Central memory CD8-positive, alpha-beta T cell (primary cell): Measurements from ENCODE around the gene CCNT1.
"Not testable (repeated sequence)": the region's sequence is repeated elsewhere in the genome, so short reads cannot be mapped to it uniquely, and the experiment has no call there.

Source experiments
- ATAC-seq: fragments of 150-1000 bp; cut with Tn5 transposase; replicated peaks from 2 replicates; pipeline ENCODE4 v1.10.0; 2022; ENCODE audit warnings: mild to moderate bottlenecking, moderate FRiP score, moderate number of reproducible peaks; ENCODE audit not compliant: poor library complexity, severe bottlenecking; ENCODE audit errors: extremely low read depth
- DNase-seq, 2 donors: peaks; one replicate each; pipeline ENCODE4 v3.0.0; 2021; ENCODE audit warnings: low spot score in 2 of 2
- H3K27ac Mint-ChIP-seq: one replicate; pipeline ENCODE4 v1.8.0; 2022; ENCODE audit warnings: low read depth, mild to moderate bottlenecking, moderate library complexity, mixed read lengths
- H3K27me3 Mint-ChIP-seq: one replicate; pipeline ENCODE4 v1.8.0; 2022; ENCODE audit warnings: mixed read lengths
- H3K36me3 Mint-ChIP-seq: one replicate; pipeline ENCODE4 v1.8.0; 2022; ENCODE audit warnings: mild to moderate bottlenecking, moderate library complexity, mixed read lengths; ENCODE audit not compliant: insufficient read depth
- H3K4me1 Mint-ChIP-seq: one replicate; pipeline ENCODE4 v1.8.0; 2022; ENCODE audit warnings: mixed read lengths
- H3K4me3 Mint-ChIP-seq: one replicate; pipeline ENCODE4 v1.8.0; 2022; ENCODE audit warnings: mild to moderate bottlenecking, moderate library complexity, mixed read lengths
- H3K9me3 Mint-ChIP-seq: one replicate; pipeline ENCODE4 v1.8.0; 2022; ENCODE audit warnings: mixed read lengths

Gene CCNT1

GRCh38 chr12:48720171-48720570 is 3.7 kb upstream of the CCNT1 start:
- H3K27ac Mint-ChIP-seq, DNase-seq, H3K27me3 Mint-ChIP-seq, H3K4me3 Mint-ChIP-seq, ATAC-seq: not testable (repeated sequence)
- Mint-ChIP-seq H3K36me3 (peaks cover 18% of the 10 kb centered on the region), H3K9me3 (peaks cover 12% of the 10 kb centered on the region), H3K4me1 (peaks cover 19% of the 10 kb centered on the region)

GRCh38 chr12:48719002-48719401 is 2.5 kb upstream of the CCNT1 start:
- Mint-ChIP-seq H3K4me1 (peaks cover 29% of the 10 kb centered on the region), H3K4me3 (peak overlapping the region; percentile 13), H3K9me3 (peaks cover 12% of the 10 kb centered on the region), H3K36me3 (peaks cover 24% of the 10 kb centered on the region)
- not testable (repeated sequence) for H3K27ac Mint-ChIP-seq, H3K27me3 Mint-ChIP-seq, DNase-seq, ATAC-seq

- H3K9me3 Mint-ChIP-seq = peaks cover 12% of the 10 kb centered on the region
- ATAC-seq (no peak), DNase-seq (no peak)
- H3K4me3 Mint-ChIP-seq = peak overlapping the region; percentile 89
- peaks cover 33% of the 10 kb centered on the region for H3K36me3 Mint-ChIP-seq
- peak overlapping the region; percentile 97 for H3K27ac Mint-ChIP-seq
- no peaks in the 10 kb centered on the region for H3K27me3 Mint-ChIP-seq
- peaks cover 39% of the 10 kb centered on the region for H3K4me1 Mint-ChIP-seq
Observed at GRCh38 chr12:48717252-48717695, 767 bp upstream of the CCNT1 start.

GRCh38 chr12:48716168-48716492 is 377 bp downstream of the CCNT1 start:
- peak overlapping the region; percentile 97 for H3K27ac Mint-ChIP-seq
- peaks cover 40% of the 10 kb centered on the region for H3K36me3 Mint-ChIP-seq
- H3K4me1 Mint-ChIP-seq = peaks cover 39% of the 10 kb centered on the region
- DNase-seq (peak in 1 of 2 donors; percentile 13), ATAC-seq (peak; percentile 7)
- peaks cover 12% of the 10 kb centered on the region for H3K9me3 Mint-ChIP-seq
- peak overlapping the region; percentile 89 for H3K4me3 Mint-ChIP-seq
- H3K27me3 Mint-ChIP-seq = no peaks in the 10 kb centered on the region

GRCh38 chr12:48712209-48712608 is 4.3 kb downstream of the CCNT1 start:
- no peaks in the 10 kb centered on the region for H3K9me3 Mint-ChIP-seq
- no peak for ATAC-seq
- peaks cover 56% of the 10 kb centered on the region for H3K36me3 Mint-ChIP-seq
- no peak overlapping the region for H3K27ac Mint-ChIP-seq
- DNase-seq = no peak
- H3K27me3 Mint-ChIP-seq = no peaks in the 10 kb centered on the region
- H3K4me3 Mint-ChIP-seq = no peak overlapping the region
- H3K4me1 Mint-ChIP-seq = peaks cover 62% of the 10 kb centered on the region

- not testable (repeated sequence) for ATAC-seq, H3K27me3 Mint-ChIP-seq, H3K4me3 Mint-ChIP-seq, DNase-seq, H3K27ac Mint-ChIP-seq, H3K9me3 Mint-ChIP-seq, H3K4me1 Mint-ChIP-seq
- peaks cover 77% of the 10 kb centered on the region for H3K36me3 Mint-ChIP-seq
Observed at GRCh38 chr12:48698822-48699221, 17.7 kb downstream of the CCNT1 start.

GRCh38 chr12:48696626-48697025 is 19.9 kb downstream of the CCNT1 start:
- Mint-ChIP-seq H3K27me3 (no peaks in the 10 kb centered on the region), H3K9me3 (no peaks in the 10 kb centered on the region), H3K36me3 (peaks cover 80% of the 10 kb centered on the region), H3K4me1 (peaks cover 16% of the 10 kb centered on the region), H3K4me3 (no peak overlapping the region), H3K27ac (no peak overlapping the region)
- no peak for ATAC-seq
- DNase-seq = no peak

GRCh38 chr12:48695859-48696258 is 20.6 kb downstream of the CCNT1 start:
- no peak overlapping the region for H3K27ac Mint-ChIP-seq
- no peak for DNase-seq
- peaks cover 85% of the 10 kb centered on the region for H3K36me3 Mint-ChIP-seq
- no peaks in the 10 kb centered on the region for H3K27me3 Mint-ChIP-seq
- no peak for ATAC-seq
- H3K4me3 Mint-ChIP-seq = no peak overlapping the region
- H3K4me1 Mint-ChIP-seq = peaks cover 24% of the 10 kb centered on the region
- no peaks in the 10 kb centered on the region for H3K9me3 Mint-ChIP-seq

- Mint-ChIP-seq H3K27me3 (no peaks in the 10 kb centered on the region), H3K9me3 (no peaks in the 10 kb centered on the region), H3K4me3 (no peak overlapping the region), H3K36me3 (peaks cover 80% of the 10 kb centered on the region), H3K27ac (no peak overlapping the region), H3K4me1 (peaks cover 22% of the 10 kb centered on the region)
- no peak for DNase-seq
- ATAC-seq = no peak
Observed at GRCh38 chr12:48694038-48694437, 22.5 kb downstream of the CCNT1 start.

- Mint-ChIP-seq H3K4me1 (peaks cover 22% of the 10 kb centered on the region), H3K36me3 (peaks cover 79% of the 10 kb centered on the region), H3K27ac (no peak overlapping the region), H3K9me3 (no peaks in the 10 kb centered on the region), H3K4me3 (no peak overlapping the region), H3K27me3 (no peaks in the 10 kb centered on the region)
- DNase-seq (no peak), ATAC-seq (no peak)
Observed at GRCh38 chr12:48693572-48693971, 22.9 kb downstream of the CCNT1 start.

GRCh38 chr12:48691826-48692487 is 24.6 kb downstream of the CCNT1 start:
- peaks cover 22% of the 10 kb centered on the region for H3K4me1 Mint-ChIP-seq
- H3K4me3 Mint-ChIP-seq = no peak overlapping the region
- H3K27ac Mint-ChIP-seq = peak overlapping the region; percentile 35

GRCh38 chr12:48690990-48691389 is 25.5 kb downstream of the CCNT1 start:
- Mint-ChIP-seq H3K9me3 (no peaks in the 10 kb centered on the region), H3K27ac (no peak overlapping the region), H3K27me3 (no peaks in the 10 kb centered on the region), H3K4me3 (no peak overlapping the region), H3K4me1 (peaks cover 29% of the 10 kb centered on the region), H3K36me3 (peaks cover 69% of the 10 kb centered on the region)
- ATAC-seq (no peak), DNase-seq (no peak)

More at GRCh38 chr12:48691826-48692487, 24.6 kb downstream of the CCNT1 start:
- ATAC-seq = no peak
- no peak for DNase-seq
- Mint-ChIP-seq H3K36me3 (peaks cover 74% of the 10 kb centered on the region), H3K9me3 (no peaks in the 10 kb centered on the region), H3K27me3 (no peaks in the 10 kb centered on the region)

- H3K36me3 Mint-ChIP-seq = peaks cover 63% of the 10 kb centered on the region
- H3K9me3 Mint-ChIP-seq = no peaks in the 10 kb centered on the region
- H3K4me3 Mint-ChIP-seq = no peak overlapping the region
- no peak overlapping the region for H3K27ac Mint-ChIP-seq
- ATAC-seq (no peak), DNase-seq (no peak)
- no peaks in the 10 kb centered on the region for H3K27me3 Mint-ChIP-seq
- H3K4me1 Mint-ChIP-seq = peaks cover 31% of the 10 kb centered on the region
Observed at GRCh38 chr12:48690436-48690835, 26.1 kb downstream of the CCNT1 start.
